Activated T-cell treated with anti-CD3 and anti-CD28 coated beads, Interleukin-2, amount 50 U/mL, for 72 hours (primary cell): ENCODE data around the gene PPP1R9A. TPM values are rescaled to one million over a fixed set of nuclear protein-coding genes. Genes with fewer than 3 reads are reported as not detected.
A peak's percentile ranks its signal among the peaks of the same experiment; 100 is the strongest.

ENCODE experiments used
- ATAC-seq, 2 donors: fragments of 150-1000 bp; cut with Tn5 transposase; replicated peaks in 1 of 2; 2 replicates each; pipeline ENCODE4 v1.10.0; 2021; ENCODE audit warnings: moderate library complexity in 2 of 2, mild to moderate bottlenecking in 1 of 2
- DNase-seq, 2 donors: peaks; one replicate each; pipeline ENCODE4 v3.0.0; 2021 to 2022; ENCODE audit warnings: mixed read lengths in 1 of 2
- H3K27ac Mint-ChIP-seq: one replicate; pipeline ENCODE4 v1.8.0; 2022; ENCODE audit warnings: mild to moderate bottlenecking, moderate library complexity, mixed read lengths
- H3K27me3 Mint-ChIP-seq: one replicate; pipeline ENCODE4 v1.8.0; 2022; ENCODE audit warnings: low read depth, mixed read lengths
- H3K36me3 Mint-ChIP-seq, 2 donors: one replicate each; pipeline ENCODE4 v1.8.0; 2022; ENCODE audit warnings: mixed read lengths in 2 of 2, mild to moderate bottlenecking in 1 of 2; ENCODE audit not compliant: insufficient read depth in 2 of 2
- H3K4me1 Mint-ChIP-seq: one replicate; pipeline ENCODE4 v1.8.0; 2022; ENCODE audit warnings: low read depth, mixed read lengths
- H3K4me3 Mint-ChIP-seq, 2 donors: one replicate each; pipeline ENCODE4 v1.8.0; 2022; ENCODE audit warnings: mild to moderate bottlenecking in 2 of 2, mixed read lengths in 2 of 2, moderate library complexity in 2 of 2
- H3K9me3 Mint-ChIP-seq, 2 donors: one replicate each; pipeline ENCODE4 v1.8.0; 2022; ENCODE audit warnings: mixed read lengths in 2 of 2
- total RNA-seq, 2 donors: library from RNA; stranded (reverse); gene quantifications; one replicate each; pipeline ENCODE4 v1.2.3, GENCODE V29; 2022

PPP1R9A gene
- total RNA-seq, 2 donors from 2014 or later = 0.02 to 0.19 TPM

- H3K27me3 Mint-ChIP-seq = no peaks in the 10 kb centered on the region
- no peak overlapping the region for H3K4me3 Mint-ChIP-seq
- ATAC-seq (no peak), DNase-seq (no peak)
- no peaks in the 10 kb centered on the region for H3K9me3 Mint-ChIP-seq
- H3K36me3 Mint-ChIP-seq = no peaks in the 10 kb centered on the region
- no peak overlapping the region for H3K27ac Mint-ChIP-seq
- no peaks in the 10 kb centered on the region for H3K4me1 Mint-ChIP-seq
Measured at GRCh38 chr7:95225301-95225700, 317.9 kb downstream of the PPP1R9A start.

DNA sequence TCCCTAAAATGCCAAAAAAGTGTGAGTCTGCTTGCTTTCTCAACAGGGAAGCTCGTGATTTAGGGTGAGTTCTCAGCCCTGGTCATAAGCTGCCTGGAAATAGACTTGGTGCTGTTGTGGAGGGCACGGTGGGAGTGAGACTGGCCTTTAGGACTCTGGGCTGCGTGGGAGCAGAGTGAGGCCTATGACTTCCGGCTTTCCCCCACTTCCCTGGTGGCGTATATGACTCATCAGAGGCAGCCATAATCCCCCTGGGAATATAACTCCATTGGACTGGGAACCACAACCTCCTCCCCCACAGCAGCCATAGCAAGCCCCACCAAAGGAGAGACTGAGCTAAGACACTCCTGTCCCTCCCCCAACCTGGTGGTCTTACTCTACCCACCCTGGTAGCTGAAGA lies 321.9 kb downstream of the PPP1R9A start:
- Mint-ChIP-seq H3K4me1 (no peaks in the 10 kb centered on the region), H3K27me3 (no peaks in the 10 kb centered on the region), H3K27ac (no peak overlapping the region), H3K9me3 (no peaks in the 10 kb centered on the region), H3K36me3 (no peaks in the 10 kb centered on the region), H3K4me3 (no peak overlapping the region)
- ATAC-seq (no peak), DNase-seq (no peak)

DNA sequence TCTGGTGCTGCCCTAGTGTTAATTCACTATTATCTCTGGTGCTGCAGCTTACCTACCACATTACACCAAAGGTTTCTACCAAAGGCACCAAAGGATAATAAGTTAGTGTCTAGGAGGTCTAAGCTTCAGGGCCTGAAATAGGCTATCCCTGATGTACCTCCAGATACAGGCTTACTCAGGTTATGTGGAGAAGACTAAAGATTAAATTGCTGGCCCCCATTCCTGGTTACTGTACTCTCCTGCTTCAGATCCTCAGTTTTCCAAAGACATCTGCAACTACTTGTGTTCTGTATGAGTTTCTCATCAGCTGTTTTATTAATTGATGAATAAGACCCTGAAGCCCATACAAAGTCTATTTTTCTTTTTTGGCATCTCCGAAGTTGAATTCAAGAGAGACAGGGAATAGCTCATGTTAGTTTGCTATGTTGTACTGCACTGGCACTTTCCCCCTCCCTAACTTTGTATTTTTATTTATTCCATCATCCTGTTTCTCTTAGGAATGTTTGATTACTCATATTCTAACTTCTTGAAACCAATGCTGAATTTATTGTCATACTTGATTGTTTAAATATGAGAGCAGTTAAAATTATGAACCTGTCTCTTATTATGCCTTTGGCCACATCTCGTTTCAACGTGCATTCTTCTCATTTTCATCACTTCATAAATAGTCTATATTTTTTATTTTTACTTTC lies 331.0 kb downstream of the PPP1R9A start:
- no peaks in the 10 kb centered on the region for H3K36me3 Mint-ChIP-seq
- H3K27me3 Mint-ChIP-seq = no peaks in the 10 kb centered on the region
- DNase-seq = no peak
- ATAC-seq = no peak
- no peak overlapping the region for H3K4me3 Mint-ChIP-seq
- no peaks in the 10 kb centered on the region for H3K4me1 Mint-ChIP-seq
- H3K9me3 Mint-ChIP-seq = peaks cover 3 to 4% of the 10 kb centered on the region in 2 donors
- H3K27ac Mint-ChIP-seq = no peak overlapping the region

DNA sequence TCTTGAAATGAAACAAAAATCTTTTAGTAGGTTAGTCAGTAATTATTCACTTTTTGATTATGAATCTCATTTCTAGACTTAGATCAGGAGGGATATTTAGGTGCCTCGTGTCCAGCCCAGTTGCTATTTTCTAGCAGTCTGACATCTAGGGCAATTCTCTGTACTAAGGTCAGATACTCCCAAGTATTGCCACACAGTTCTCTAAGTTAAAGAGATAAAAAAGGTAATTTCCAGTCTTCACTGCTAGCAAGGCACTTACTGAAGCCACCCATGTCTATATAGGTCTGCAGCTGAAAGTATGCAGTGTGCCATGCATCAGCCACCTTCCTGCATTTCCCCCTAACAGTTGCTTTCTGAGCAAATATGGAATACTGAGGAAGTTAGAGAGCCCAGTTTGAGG lies 333.5 kb downstream of the PPP1R9A start:
- Mint-ChIP-seq H3K9me3 (no peaks in the 10 kb centered on the region), H3K36me3 (no peaks in the 10 kb centered on the region), H3K4me3 (no peak overlapping the region), H3K27me3 (peaks cover 6% of the 10 kb centered on the region), H3K27ac (no peak overlapping the region), H3K4me1 (no peaks in the 10 kb centered on the region)
- DNase-seq = no peak
- ATAC-seq = no peak

DNA sequence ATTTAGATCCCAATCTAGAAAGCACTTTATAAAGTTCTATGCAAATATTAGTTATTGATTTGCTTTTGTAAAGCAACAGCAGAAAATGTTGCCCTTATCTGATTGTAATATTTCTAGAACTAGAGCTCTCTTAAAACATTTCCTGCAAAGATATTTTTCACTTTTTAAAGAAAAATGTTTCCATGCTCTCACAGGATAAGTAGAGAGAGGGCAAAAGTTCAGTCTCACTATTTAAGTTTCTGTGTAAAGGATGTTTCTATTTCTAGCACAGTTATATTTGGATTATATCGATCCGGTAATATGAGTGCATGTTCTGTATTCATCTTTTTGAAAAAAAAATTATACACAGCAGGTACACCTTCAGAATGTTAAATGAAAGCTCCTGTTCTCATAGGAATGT lies 334.9 kb downstream of the PPP1R9A start:
- DNase-seq (no peak), ATAC-seq (no peak)
- no peaks in the 10 kb centered on the region for H3K9me3 Mint-ChIP-seq
- H3K36me3 Mint-ChIP-seq = no peaks in the 10 kb centered on the region
- no peak overlapping the region for H3K27ac Mint-ChIP-seq
- no peak overlapping the region for H3K4me3 Mint-ChIP-seq
- no peaks in the 10 kb centered on the region for H3K4me1 Mint-ChIP-seq
- H3K27me3 Mint-ChIP-seq = peaks cover 18% of the 10 kb centered on the region

- Mint-ChIP-seq H3K4me3 (no peak overlapping the region), H3K36me3 (no peaks in the 10 kb centered on the region), H3K9me3 (no peaks in the 10 kb centered on the region), H3K4me1 (no peaks in the 10 kb centered on the region), H3K27me3 (peaks cover 18% of the 10 kb centered on the region), H3K27ac (no peak overlapping the region)
- ATAC-seq (no peak), DNase-seq (no peak)
Measured at GRCh38 chr7:95244616-95245015, 337.2 kb downstream of the PPP1R9A start.

GRCh38 chr7:95245828-95246500 lies 338.6 kb downstream of the PPP1R9A start:
- Mint-ChIP-seq H3K36me3 (no peaks in the 10 kb centered on the region), H3K4me1 (no peaks in the 10 kb centered on the region), H3K27ac (no peak overlapping the region), H3K9me3 (no peaks in the 10 kb centered on the region), H3K27me3 (peaks cover 18% of the 10 kb centered on the region), H3K4me3 (no peak overlapping the region)
- no peak for DNase-seq
- no peak for ATAC-seq

- peak in 1 of 2 donors; percentile 58 for ATAC-seq
- peak; percentile 22 to 30 for DNase-seq
- Mint-ChIP-seq H3K9me3 (no peaks in the 10 kb centered on the region), H3K4me1 (no peaks in the 10 kb centered on the region), H3K27me3 (peaks cover 18% of the 10 kb centered on the region), H3K27ac (no peak overlapping the region), H3K4me3 (no peak overlapping the region), H3K36me3 (no peaks in the 10 kb centered on the region)
Measured at GRCh38 chr7:95246831-95247370, 339.5 kb downstream of the PPP1R9A start.

- no peak for DNase-seq
- Mint-ChIP-seq H3K27ac (no peak overlapping the region), H3K4me1 (peaks cover 4% of the 10 kb centered on the region), H3K36me3 (no peaks in the 10 kb centered on the region), H3K4me3 (no peak overlapping the region), H3K27me3 (peaks cover 30% of the 10 kb centered on the region), H3K9me3 (no peaks in the 10 kb centered on the region)
- ATAC-seq = no peak
Measured at GRCh38 chr7:95250571-95250970, 343.2 kb downstream of the PPP1R9A start.

DNA sequence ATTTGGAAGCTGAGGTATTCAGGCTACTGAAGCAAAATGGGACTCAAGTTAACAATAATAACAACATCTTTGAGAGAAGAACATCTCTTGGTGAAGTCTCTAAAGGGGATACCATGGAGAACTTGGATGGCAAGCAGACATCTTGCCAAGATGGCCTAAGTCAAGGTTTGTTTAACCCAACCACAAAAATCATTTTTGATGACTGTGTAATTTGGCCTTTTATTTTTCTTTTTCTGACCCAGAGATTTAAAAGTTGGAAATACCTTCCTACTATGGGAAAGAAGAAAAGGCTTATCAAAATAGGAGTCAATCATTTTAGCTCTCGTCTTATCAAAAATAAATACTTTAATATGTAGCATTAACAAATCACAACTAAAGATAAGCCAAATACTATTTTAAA lies 344.6 kb downstream of the PPP1R9A start:
- Mint-ChIP-seq H3K4me1 (peaks cover 5% of the 10 kb centered on the region), H3K36me3 (no peaks in the 10 kb centered on the region), H3K9me3 (no peaks in the 10 kb centered on the region), H3K27ac (no peak overlapping the region), H3K27me3 (peaks cover 22% of the 10 kb centered on the region), H3K4me3 (no peak overlapping the region)
- DNase-seq (no peak), ATAC-seq (no peak)

GRCh38 chr7:95253986-95254385 lies 346.6 kb downstream of the PPP1R9A start:
- peaks cover 20% of the 10 kb centered on the region for H3K27me3 Mint-ChIP-seq
- H3K27ac Mint-ChIP-seq = no peak overlapping the region
- DNase-seq (no peak), ATAC-seq (no peak)
- H3K4me1 Mint-ChIP-seq = peaks cover 5% of the 10 kb centered on the region
- no peaks in the 10 kb centered on the region for H3K9me3 Mint-ChIP-seq
- no peak overlapping the region for H3K4me3 Mint-ChIP-seq
- no peaks in the 10 kb centered on the region for H3K36me3 Mint-ChIP-seq

- Mint-ChIP-seq H3K36me3 (no peaks in the 10 kb centered on the region), H3K27ac (no peak overlapping the region), H3K27me3 (peaks cover 20% of the 10 kb centered on the region), H3K4me1 (peaks cover 5% of the 10 kb centered on the region), H3K4me3 (no peak overlapping the region), H3K9me3 (no peaks in the 10 kb centered on the region)
- no peak for DNase-seq
- ATAC-seq = peak; percentile 52 to 93
Measured at GRCh38 chr7:95255691-95256090, 348.3 kb downstream of the PPP1R9A start.

- ATAC-seq = no peak
- DNase-seq = no peak
- no peaks in the 10 kb centered on the region for H3K9me3 Mint-ChIP-seq
- no peaks in the 10 kb centered on the region for H3K36me3 Mint-ChIP-seq
- H3K4me3 Mint-ChIP-seq = no peak overlapping the region
- H3K27ac Mint-ChIP-seq = no peak overlapping the region
- H3K4me1 Mint-ChIP-seq = no peaks in the 10 kb centered on the region
- peaks cover 6% of the 10 kb centered on the region for H3K27me3 Mint-ChIP-seq
Measured at GRCh38 chr7:95261895-95262415, 354.6 kb downstream of the PPP1R9A start.
